IMR-90 (cell line): Measurements from ENCODE around the gene PSKH1. TPM values are rescaled to one million over a fixed set of nuclear protein-coding genes. Genes with fewer than 3 reads are reported as not detected.

Experiments used
- ATAC-seq: fragments of 200-7000 bp; cut with Tn5 transposase; 2 replicates; pipeline ENCODE4 v1.9.1; 2020; ENCODE audit warnings: low read depth, mild to moderate bottlenecking, moderate library complexity
- BruUV-seq: library from RNA; stranded (reverse); fragments of 400-500 nt; replicated peaks from 2 replicates; lab custom pipeline; 2021; lab: Mats Ljungman, UMichigan
- CTCF ChIA-PET: fragments of 300-600 bp; formaldehyde crosslinking; extraction: SDS; loops from one replicate; lab custom pipeline; 2021; ENCODE audit warnings: antibody characterized with exemption; lab: Yijun Ruan, JAX
- POLR2A ChIA-PET: fragments of 300-600 bp; sonication (Branson Sonifier 250); formaldehyde crosslinking; loops from one replicate; lab custom pipeline; 2022; ENCODE audit warnings: antibody characterized with exemption; ENCODE audit not compliant: unreplicated experiment; lab: Charles Lee
- DNase-seq: peaks from one replicate; pipeline ENCODE4 v3.0.0; 2013
- H2AFZ ChIP-seq: replicated peaks from 2 replicates; pipeline ENCODE3; 2013; ENCODE audit warnings: low read length, mild to moderate bottlenecking; ENCODE audit not compliant: poor library complexity
- H2AK5ac ChIP-seq: 2 replicates; pipeline ENCODE4 v1.6.1; 2013; ENCODE audit warnings: low read depth, low read length, inconsistent platforms
- H2AK9ac ChIP-seq: replicated peaks from 2 replicates; pipeline ENCODE3; 2013; ENCODE audit warnings: mild to moderate bottlenecking, low read depth, low read length, moderate library complexity; ENCODE audit not compliant: poor library complexity
- H2BK120ac ChIP-seq: 2 replicates; pipeline ENCODE4 v1.6.1; 2013; ENCODE audit warnings: low read depth, low read length, inconsistent platforms
- H2BK15ac ChIP-seq: 3 replicates; pipeline ENCODE4 v1.6.1; 2013; ENCODE audit warnings: low read depth, low read length, inconsistent platforms
- H2BK20ac ChIP-seq: 2 replicates; pipeline ENCODE4 v1.6.1; 2013; ENCODE audit warnings: low read depth, mild to moderate bottlenecking, inconsistent platforms, low read length, moderate library complexity
- H2BK5ac ChIP-seq: 2 replicates; pipeline ENCODE4 v1.6.1; 2013; ENCODE audit warnings: mild to moderate bottlenecking, low read depth, low read length, inconsistent platforms; ENCODE audit not compliant: poor library complexity, severe bottlenecking
- H3K14ac ChIP-seq: replicated peaks from 2 replicates; pipeline ENCODE4 v1.6.1; 2013; ENCODE audit warnings: low read depth, low read length, inconsistent platforms
- H3K18ac ChIP-seq: 2 replicates; pipeline ENCODE4 v1.6.1; 2013; ENCODE audit warnings: low read depth, low read length, control low read depth
- H3K23ac ChIP-seq: 2 replicates; pipeline ENCODE4 v1.6.1; 2013; ENCODE audit warnings: low read depth, low read length, inconsistent platforms
- H3K27ac ChIP-seq: 2 replicates; pipeline ENCODE4 v1.5.1; 2013; ENCODE audit warnings: mild to moderate bottlenecking, control low read depth, low read length; ENCODE audit not compliant: insufficient read depth
- H3K27me3 ChIP-seq: 2 replicates; pipeline ENCODE4 v1.6.1; 2013; ENCODE audit warnings: low read length; ENCODE audit not compliant: control insufficient read depth, insufficient read depth
- H3K36me3 ChIP-seq: 2 replicates; pipeline ENCODE4 v1.6.1; 2013; ENCODE audit warnings: low read length, mixed read lengths; ENCODE audit not compliant: control insufficient read depth, insufficient read depth
- H3K4ac ChIP-seq: 2 replicates; pipeline ENCODE4 v1.6.1; 2013; ENCODE audit warnings: low read depth, low read length, inconsistent platforms
- H3K4me1 ChIP-seq: 2 replicates; pipeline ENCODE4 v1.6.1; 2013; ENCODE audit warnings: low read length, mixed read lengths; ENCODE audit not compliant: control insufficient read depth, insufficient read depth
- H3K4me2 ChIP-seq: 2 replicates; pipeline ENCODE4 v1.6.1; 2013; ENCODE audit warnings: low read depth, mild to moderate bottlenecking, control low read depth, low read length, moderate library complexity
- H3K4me3 ChIP-seq: 2 replicates; pipeline ENCODE4 v1.5.1; 2013; ENCODE audit warnings: low read depth, mild to moderate bottlenecking, control low read depth, low read length, moderate library complexity; ENCODE audit not compliant: insufficient read depth
- H3K56ac ChIP-seq: 2 replicates; pipeline ENCODE4 v1.6.1; 2013; ENCODE audit warnings: low read length, inconsistent platforms; ENCODE audit not compliant: insufficient read depth; ENCODE audit errors: extremely low read depth
- H3K79me1 ChIP-seq, 2 experiments: 2 replicates each; pipeline ENCODE4 v1.6.1; 2013; ENCODE audit warnings: low read length in 2 of 2, inconsistent platforms in 1 of 2, low read depth in 1 of 2
- H3K9ac ChIP-seq: 2 replicates; pipeline ENCODE4 v1.6.1; 2013; ENCODE audit warnings: low read depth, low read length, control low read depth
- H3K9me1 ChIP-seq: 2 replicates; pipeline ENCODE4 v1.6.1; 2013; ENCODE audit warnings: low read length, inconsistent platforms; ENCODE audit not compliant: insufficient read depth
- H3K9me3 ChIP-seq: 2 replicates; pipeline ENCODE4 v1.6.1; 2013; ENCODE audit warnings: low read length; ENCODE audit not compliant: control insufficient read depth, insufficient read depth
- H4K20me1 ChIP-seq: 2 replicates; pipeline ENCODE4 v1.6.1; 2013; ENCODE audit warnings: low read length, inconsistent platforms; ENCODE audit not compliant: insufficient read depth
- H4K5ac ChIP-seq: 2 replicates; pipeline ENCODE4 v1.6.1; 2013; ENCODE audit warnings: mild to moderate bottlenecking, low read depth, low read length, control low read depth
- H4K8ac ChIP-seq, 2 experiments: 2 replicates each; pipeline ENCODE4 v1.6.1; 2013; ENCODE audit warnings: low read depth in 2 of 2, low read length in 2 of 2, control low read depth in 1 of 2, inconsistent platforms in 1 of 2
- H4K91ac ChIP-seq: 2 replicates; pipeline ENCODE4 v1.6.1; 2013; ENCODE audit warnings: low read depth, low read length, inconsistent platforms; ENCODE audit not compliant: insufficient read depth
- BHLHE40 ChIP-seq: fragments of 150-350 bp; IDR thresholded peaks from 2 replicates; pipeline ENCODE4 v1.6.1; 2016; ENCODE audit warnings: mild to moderate bottlenecking, low read depth, low read length
- CEBPB ChIP-seq: IDR thresholded peaks from 2 replicates; pipeline ENCODE4 v1.6.1; 2012; ENCODE audit warnings: low read depth, low read length, improper control_type of control experiment
- RCOR1 ChIP-seq: IDR thresholded peaks from 2 replicates; pipeline ENCODE4 v1.6.1; 2012; ENCODE audit warnings: mild to moderate bottlenecking, low read length, improper control_type of control experiment; ENCODE audit not compliant: insufficient replicate concordance
- WGBS, 2 experiments: methylation state at CpG; one replicate each; pipeline versions ENCODE4 v1.1.5 to v1.1.7; 2013; ENCODE audit warnings: missing lambda C conversion rate in 2 of 2; ENCODE audit not compliant: insufficient read length in 1 of 2; ENCODE audit errors: extremely low coverage in 2 of 2; 5-methylcytosine and 5-hydroxymethylcytosine counted together
- dilution Hi-C: fragments of 300-500 bp; cut with HindIII; formaldehyde crosslinking; loops from one replicate; pipeline ENCODE4 v1.14.3; 2018; ENCODE audit warnings: low sequenced_read_pairs; ENCODE audit not compliant: unreplicated experiment
- in situ Hi-C: fragments of 300-500 bp; cut with MboI; formaldehyde crosslinking; loops from 3 replicates; pipeline ENCODE4 v1.14.3; 2019; ENCODE audit warnings: low sequenced_read_pairs, inconsistent platforms, mixed read lengths
- intact Hi-C: fragments of 100-400 bp; cut with micrococcal nuclease; formaldehyde crosslinking; loops from 2 replicates; pipeline ENCODE4 v1.10.0; 2022
- polyA plus RNA-seq, 3 experiments: library from polyadenylated mRNA; depleted of rRNA; stranded (reverse); fragments of >200 nt; gene quantifications; 2 replicates each; pipeline ENCODE4 v1.2.3, GENCODE V29; 2012; ENCODE audit warnings: low replicate concordance in 1 of 3
- total RNA-seq: library from RNA; depleted of rRNA; stranded (reverse); fragments of >200 nt; gene quantifications from 2 replicates; pipeline ENCODE4 v1.2.3, GENCODE V29; 2012
- TF ChIP-seq, protein P1 (sequence below): fragments of 150-350 bp; IDR thresholded peaks from 2 replicates; pipeline ENCODE4 v1.6.1; 2016; ENCODE audit warnings: low read depth, mild to moderate bottlenecking, low read length, moderate library complexity, borderline replicate concordance

The PSKH1 gene
- total and polyA plus RNA-seq, 2 of the 4 experiments (the other 2 are of a cell fraction): 11.5 to 26.7 TPM

DNA sequence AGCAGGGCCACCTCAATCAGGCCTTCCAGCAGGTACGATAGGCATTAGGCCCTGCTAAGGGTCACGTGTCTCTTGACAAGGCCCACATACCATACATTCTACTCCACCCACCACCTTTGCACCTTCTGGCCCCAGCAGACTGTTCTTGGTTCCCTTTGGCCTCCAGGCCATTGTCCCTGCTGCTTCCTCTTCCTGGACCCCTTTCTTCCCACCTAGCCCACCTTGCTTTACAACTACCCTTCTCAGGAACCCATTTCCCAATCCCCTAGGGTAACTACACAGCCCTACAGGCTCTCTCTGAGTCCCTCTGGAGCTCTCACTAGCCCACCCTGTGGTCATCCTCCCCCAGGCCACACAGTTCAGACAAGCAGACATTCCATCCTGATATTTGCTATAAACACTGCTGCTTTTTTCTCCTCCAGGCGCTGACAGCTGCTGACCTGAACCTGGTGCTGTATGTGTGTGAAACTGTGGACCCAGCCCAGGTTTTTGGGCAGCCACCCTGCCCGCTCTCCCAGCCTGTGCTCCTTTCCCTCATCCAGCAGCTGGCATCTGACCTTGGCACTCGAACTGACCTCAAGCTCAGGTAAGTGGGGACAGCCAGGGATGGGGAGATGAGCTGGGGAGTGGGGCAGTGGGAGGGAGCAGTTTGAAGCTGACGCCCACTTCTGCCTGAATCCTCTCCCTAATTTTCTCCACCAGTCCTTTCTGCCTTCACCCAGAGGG, 9.7 kb upstream of the PSKH1 start:
- intact Hi-C loops (loop anchor here (1.0 kb wide), 1 partner anchor 45 kb away; no protein-coding TSS in a partner anchor), dilution Hi-C loops (no loop called here), in situ Hi-C loops (no loop called here)
- H3K36me3 ChIP-seq: peaks cover 60% of the 10 kb centered on the region
- WGBS, 2 experiments: 85% methylated on average over 2 of the region's 6 CpGs; no CpG with 5 or more reads in 1 of the 2 experiments
- DNase-seq (no peak), ATAC-seq (no peak)
- no peak overlapping the region for H3K27ac ChIP-seq
- peaks cover 4% of the 10 kb centered on the region; the same call in 1 of the 2 replicates for H3K4me1 ChIP-seq
- H3K14ac ChIP-seq: no peak overlapping the region
- no peaks in the 10 kb centered on the region for H3K9me3 ChIP-seq
- H2BK120ac ChIP-seq: no peak overlapping the region
- H2BK15ac ChIP-seq: no peak overlapping the region
- H3K9me1 ChIP-seq: no peaks in the 10 kb centered on the region
- peaks cover 0 to 5% of the 10 kb centered on the region in 2 experiments; a peak in 2 of 4 replicates for H3K79me1 ChIP-seq
- no peaks in the 10 kb centered on the region for H3K27me3 ChIP-seq
- no peak overlapping the region for H4K5ac ChIP-seq
- no peak overlapping the region for H4K91ac ChIP-seq
- H2AK5ac ChIP-seq: no peak overlapping the region
- H2BK20ac ChIP-seq: no peak overlapping the region
- peak overlapping the region; percentile 38 for H2AFZ ChIP-seq
- no peak overlapping the region for H3K9ac ChIP-seq
- no peak overlapping the region for H2BK5ac ChIP-seq
- no peak overlapping the region for H3K18ac ChIP-seq
- peak overlapping the region; percentile 45 for H2AK9ac ChIP-seq
- H4K8ac ChIP-seq: no peak overlapping the region
- BruUV-seq: no TSS peak
- no peak overlapping the region for H3K23ac ChIP-seq
- no peak overlapping the region for H3K56ac ChIP-seq
- TF ChIP-seq, protein P1, sequence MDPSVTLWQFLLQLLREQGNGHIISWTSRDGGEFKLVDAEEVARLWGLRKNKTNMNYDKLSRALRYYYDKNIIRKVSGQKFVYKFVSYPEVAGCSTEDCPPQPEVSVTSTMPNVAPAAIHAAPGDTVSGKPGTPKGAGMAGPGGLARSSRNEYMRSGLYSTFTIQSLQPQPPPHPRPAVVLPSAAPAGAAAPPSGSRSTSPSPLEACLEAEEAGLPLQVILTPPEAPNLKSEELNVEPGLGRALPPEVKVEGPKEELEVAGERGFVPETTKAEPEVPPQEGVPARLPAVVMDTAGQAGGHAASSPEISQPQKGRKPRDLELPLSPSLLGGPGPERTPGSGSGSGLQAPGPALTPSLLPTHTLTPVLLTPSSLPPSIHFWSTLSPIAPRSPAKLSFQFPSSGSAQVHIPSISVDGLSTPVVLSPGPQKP: no peak
- TF ChIP-seq RCOR1 (no peak), CEBPB (no peak), BHLHE40 (no peak)
- ChIA-PET POLR2A (no interaction called here), CTCF (interaction anchor here (0.6 to 1.9 kb wide), 8 partner anchors 8 to 191 kb away, joined by 3 to 14 read pairs (median 4); partner anchors contain the start of gene PSKH1)
- H3K4ac ChIP-seq: no peak overlapping the region
- no peak overlapping the region for H3K4me3 ChIP-seq
- H3K4me2 ChIP-seq: no peak overlapping the region
- peaks cover 32% of the 10 kb centered on the region for H4K20me1 ChIP-seq
